Esophagus squamous epithelium (tissue), 5 donors: Measurements from ENCODE around the gene DTNB. TPM values are rescaled to one million over a fixed set of nuclear protein-coding genes. Genes with fewer than 3 reads are reported as not detected.

Experiments
- DNase-seq: peaks from one replicate; lab custom pipeline; 2025; lab: John Stamatoyannopoulos, UW
- H3K27ac ChIP-seq, 4 donors: fragments of 200-600 bp; sonication (generic); one replicate each; pipeline ENCODE4 v1.5.1; 2016 to 2019; ENCODE audit warnings: mild to moderate bottlenecking in 1 of 4
- H3K27me3 ChIP-seq, 4 donors: fragments of 200-600 bp; sonication (generic); 1 replicate in 3 of 4; 2 replicates in 1 of 4; pipeline versions ENCODE4 v1.5.1 to v1.6.0; 2017 to 2021; ENCODE audit warnings: antibody characterized with exemption in 1 of 4
- H3K36me3 ChIP-seq, 3 donors: fragments of 200-600 bp; sonication (generic); one replicate each; pipeline ENCODE4 v1.5.1; 2016 to 2019
- H3K4me1 ChIP-seq, 3 donors: fragments of 200-600 bp; sonication (generic); one replicate each; pipeline ENCODE4 v1.5.1; 2017 to 2019
- H3K4me3 ChIP-seq, 4 donors: fragments of 200-600 bp; sonication (generic); 1 replicate in 3 of 4; 2 replicates in 1 of 4; pipeline ENCODE4 v1.5.1; 2016 to 2019; ENCODE audit warnings: mild to moderate bottlenecking in 2 of 4, moderate library complexity in 1 of 4
- H3K9me3 ChIP-seq, 3 donors: fragments of 200-600 bp; sonication (generic); one replicate each; pipeline ENCODE4 v1.5.1; 2016 to 2019
- POLR2A ChIP-seq, 4 donors: fragments of 450-650 bp; IDR thresholded peaks; one replicate each; pipeline ENCODE4 v1.6.1; 2017; ENCODE audit warnings: antibody characterized with exemption in 4 of 4, mild to moderate bottlenecking in 4 of 4, moderate library complexity in 3 of 4
- WGBS, 2 donors: methylation state at CpG; one replicate each; pipeline ENCODE4 v1.1.5; 2018; 5-methylcytosine and 5-hydroxymethylcytosine counted together
- intact Hi-C: fragments of 100-400 bp; cut with DNase I; formaldehyde crosslinking; loops from one replicate; pipeline ENCODE4 v1.15.0; 2022
- small RNA-seq, 4 donors: library from RNA; depleted of rRNA; stranded (forward); fragments of <200 nt; gene quantifications; one replicate each; pipeline ENCODE3, GENCODE V24; 2016
- total RNA-seq, 4 donors: library from RNA; depleted of rRNA; stranded (reverse); fragments of >200 nt; gene quantifications; one replicate each; pipeline ENCODE4 v1.1.0, GENCODE V29; 2016
- TF ChIP-seq, protein P1 (sequence below), 6 experiments: fragments of 450-650 bp in 4 of 6; fragments of 200-600 bp in 2 of 6; sonication (generic) in 2 of 6; IDR thresholded peaks; one replicate each; pipeline ENCODE4 v1.5.1; 2016 to 2019; ENCODE audit warnings: antibody characterized with exemption in 6 of 6, mild to moderate bottlenecking in 4 of 6, moderate library complexity in 4 of 6
- donor health status: DM: yes; HTN: yes; CAD: no.

The DTNB gene
- total RNA-seq, 4 donors from 2014 or later, result 7.8 to 17.2 (median 9.6) TPM

- Histone ChIP-seq H3K4me3 (no peak overlapping the region), H3K4me1 (peaks cover 0 to 71% (median 5%) of the 10 kb centered on the region in 3 donors), H3K9me3 (peaks cover 0 to 5% (median 1%) of the 10 kb centered on the region in 3 donors), H3K36me3 (peaks cover 0 to 9% (median 0%) of the 10 kb centered on the region in 3 donors), H3K27me3 (no peaks in the 10 kb centered on the region), H3K27ac (no peak overlapping the region)
- 83 to 86% methylated on average over 19 to 20 of the region's 23 CpGs for WGBS, 2 donors
- intact Hi-C loops, result no loop called here
- DNase-seq, result no peak
- no peak for TF ChIP-seq POLR2A (IDR thresholded peaks at IDR 0.05)
- TF ChIP-seq, protein P1, sequence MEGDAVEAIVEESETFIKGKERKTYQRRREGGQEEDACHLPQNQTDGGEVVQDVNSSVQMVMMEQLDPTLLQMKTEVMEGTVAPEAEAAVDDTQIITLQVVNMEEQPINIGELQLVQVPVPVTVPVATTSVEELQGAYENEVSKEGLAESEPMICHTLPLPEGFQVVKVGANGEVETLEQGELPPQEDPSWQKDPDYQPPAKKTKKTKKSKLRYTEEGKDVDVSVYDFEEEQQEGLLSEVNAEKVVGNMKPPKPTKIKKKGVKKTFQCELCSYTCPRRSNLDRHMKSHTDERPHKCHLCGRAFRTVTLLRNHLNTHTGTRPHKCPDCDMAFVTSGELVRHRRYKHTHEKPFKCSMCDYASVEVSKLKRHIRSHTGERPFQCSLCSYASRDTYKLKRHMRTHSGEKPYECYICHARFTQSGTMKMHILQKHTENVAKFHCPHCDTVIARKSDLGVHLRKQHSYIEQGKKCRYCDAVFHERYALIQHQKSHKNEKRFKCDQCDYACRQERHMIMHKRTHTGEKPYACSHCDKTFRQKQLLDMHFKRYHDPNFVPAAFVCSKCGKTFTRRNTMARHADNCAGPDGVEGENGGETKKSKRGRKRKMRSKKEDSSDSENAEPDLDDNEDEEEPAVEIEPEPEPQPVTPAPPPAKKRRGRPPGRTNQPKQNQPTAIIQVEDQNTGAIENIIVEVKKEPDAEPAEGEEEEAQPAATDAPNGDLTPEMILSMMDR (IDR thresholded peaks at IDR 0.05), result no peak
Measured at GRCh38 chr2:25331686-25332365, 341.6 kb downstream of the DTNB start.

- peaks cover 0 to 10% (median 9%) of the 10 kb centered on the region in 3 donors for H3K9me3 ChIP-seq
- H3K4me1 ChIP-seq, result peaks cover 0 to 62% (median 5%) of the 10 kb centered on the region in 3 donors
- H3K36me3 ChIP-seq, result peaks cover 0 to 16% (median 0%) of the 10 kb centered on the region in 3 donors
- H3K4me3 ChIP-seq, result no peak overlapping the region
- intact Hi-C loops, result no loop called here
- WGBS, 2 donors, result 80 to 85% methylated on average over 4 of the region's 4 CpGs
- no peak overlapping the region for H3K27ac ChIP-seq
- no peak for TF ChIP-seq POLR2A (IDR thresholded peaks at IDR 0.05)
- TF ChIP-seq, protein P1 (IDR thresholded peaks at IDR 0.05), result no peak
- DNase-seq, result no peak
- H3K27me3 ChIP-seq, result no peaks in the 10 kb centered on the region
Measured at GRCh38 chr2:25330937-25331336, 342.4 kb downstream of the DTNB start.

GRCh38 chr2:25330273-25330672 lies 343.1 kb downstream of the DTNB start:
- H3K4me3 ChIP-seq, result no peak overlapping the region
- DNase-seq, result no peak
- intact Hi-C loops, result no loop called here
- peaks cover 0 to 10% (median 9%) of the 10 kb centered on the region in 3 donors for H3K9me3 ChIP-seq
- H3K27me3 ChIP-seq, result no peaks in the 10 kb centered on the region
- no peak overlapping the region for H3K27ac ChIP-seq
- WGBS, 2 donors, result 83 to 93% methylated on average over 3 of the region's 10 CpGs
- peaks cover 0 to 60% (median 5%) of the 10 kb centered on the region in 3 donors for H3K4me1 ChIP-seq
- TF ChIP-seq POLR2A (IDR thresholded peaks at IDR 0.05), result no peak
- TF ChIP-seq, protein P1 (IDR thresholded peaks at IDR 0.05), result no peak
- H3K36me3 ChIP-seq, result peaks cover 0 to 16% (median 0%) of the 10 kb centered on the region in 3 donors

DNA sequence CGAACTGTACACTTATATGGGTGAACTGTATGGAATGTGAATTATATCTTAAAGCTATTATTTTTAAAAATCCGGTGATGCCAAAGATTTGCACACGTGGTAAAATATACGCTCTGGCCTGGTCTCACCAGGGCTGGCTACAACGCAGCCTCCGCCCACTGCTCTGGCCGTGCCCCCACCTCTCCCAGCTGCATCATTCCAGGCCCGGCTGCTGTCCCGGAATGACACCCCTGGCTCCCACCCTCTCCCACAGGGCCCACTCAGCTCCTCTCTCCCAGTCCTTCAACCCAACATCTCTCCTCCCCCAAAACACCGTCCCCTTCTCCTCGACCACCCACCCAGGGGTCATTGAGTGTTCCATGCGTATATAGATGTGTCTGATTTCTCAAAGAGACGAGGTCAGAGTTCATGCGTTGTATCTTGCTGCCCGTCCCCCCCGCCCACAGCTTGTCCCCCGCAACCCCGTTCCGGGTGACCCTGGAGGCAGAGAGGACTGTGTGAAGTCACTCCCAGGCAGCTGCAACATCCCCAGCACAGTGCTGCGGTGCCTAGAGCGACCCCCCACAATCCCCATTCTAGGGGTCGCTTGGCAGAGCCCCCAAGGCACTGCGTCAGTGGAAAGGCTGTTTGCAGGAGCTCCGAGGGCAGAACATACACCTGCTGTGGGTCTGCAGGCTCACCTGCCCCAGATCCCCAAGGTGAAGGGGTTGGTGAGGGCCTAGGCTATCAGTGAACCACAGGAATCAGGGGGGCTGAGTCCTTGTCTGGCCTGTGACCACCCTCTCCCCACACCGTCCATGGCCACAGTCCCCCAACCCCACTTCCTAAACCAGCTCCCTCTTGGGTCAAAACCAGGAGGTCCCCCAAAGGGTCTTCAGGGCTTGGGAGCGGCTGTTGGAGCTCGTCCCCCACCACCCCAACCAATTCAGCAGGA lies 345.0 kb downstream of the DTNB start:
- intact Hi-C loops, result no loop called here
- WGBS, 2 donors, result 79 to 88% methylated on average over 18 to 19 of the region's 27 CpGs
- no peak overlapping the region for H3K27ac ChIP-seq
- TF ChIP-seq, protein P1 (IDR thresholded peaks at IDR 0.05), result no peak
- TF ChIP-seq POLR2A (IDR thresholded peaks at IDR 0.05), result no peak
- H3K27me3 ChIP-seq, result no peaks in the 10 kb centered on the region
- H3K4me1 ChIP-seq, result peaks cover 3 to 72% (median 19%) of the 10 kb centered on the region in 3 donors
- H3K4me3 ChIP-seq, result no peak overlapping the region
- DNase-seq, result no peak
- H3K9me3 ChIP-seq, result peaks cover 0 to 10% (median 9%) of the 10 kb centered on the region in 3 donors
- H3K36me3 ChIP-seq, result peaks cover 0 to 16% (median 0%) of the 10 kb centered on the region in 3 donors

Small RNAs within 50 kb of the gene (small RNA-seq; reads per million reads assigned to genes)
- 1.6 to 4.3 (median 2.3) reads per million in 4 donors for gene MIR1301
- 0 reads per million in 4 donors for gene RF00019

Other genes with a start within 250 kb of the DTNB start
- 10 to 100 TPM; 15.3 to 17.5 (median 16.3) TPM for gene ASXL2, start 204.9 kb upstream of the DTNB start, total RNA-seq